NK-92 (cell line): ENCODE results near the gene SAMMSON.

ENCODE experiments used
- DNase-seq: peaks from one replicate; lab custom pipeline; 2025; ENCODE audit not compliant: unreplicated experiment; lab: John Stamatoyannopoulos, UW

The SAMMSON gene

GRCh38 chr3:70010346-70010745, 10.8 kb downstream of the SAMMSON start:
- DNase-seq, result no peak

- DNase-seq, result no peak
These were observed 12.0 kb downstream of the SAMMSON start for GRCh38 chr3:70011582-70011981.

GRCh38 chr3:70020906-70021660, 21.6 kb downstream of the SAMMSON start:
- DNase-seq, result no peak

GRCh38 chr3:70028361-70028760, 28.8 kb downstream of the SAMMSON start:
- no peak for DNase-seq

GRCh38 chr3:70038693-70039092, 39.2 kb downstream of the SAMMSON start:
- DNase-seq, result no peak

GRCh38 chr3:70040386-70040785, 40.9 kb downstream of the SAMMSON start:
- DNase-seq, result no peak

GRCh38 chr3:70042641-70043040, 43.1 kb downstream of the SAMMSON start:
- DNase-seq, result no peak

GRCh38 chr3:70049761-70050160, 50.2 kb downstream of the SAMMSON start:
- DNase-seq, result no peak

- no peak for DNase-seq
These were observed 53.8 kb downstream of the SAMMSON start for GRCh38 chr3:70053293-70053692.

- DNase-seq, result no peak
These were observed 56.5 kb downstream of the SAMMSON start for GRCh38 chr3:70056081-70056480.

GRCh38 chr3:70057426-70057825, 57.9 kb downstream of the SAMMSON start:
- DNase-seq, result no peak

- DNase-seq, result no peak
These were observed 61.6 kb downstream of the SAMMSON start for GRCh38 chr3:70061096-70061495.

GRCh38 chr3:70064194-70064779, 64.8 kb downstream of the SAMMSON start:
- no peak for DNase-seq

GRCh38 chr3:70065696-70066253, 66.2 kb downstream of the SAMMSON start:
- no peak for DNase-seq

- DNase-seq, result no peak
These were observed 68.5 kb downstream of the SAMMSON start for GRCh38 chr3:70067860-70068521.

GRCh38 chr3:70069557-70069956, 70.0 kb downstream of the SAMMSON start:
- DNase-seq, result no peak

- no peak for DNase-seq
These were observed 71.6 kb downstream of the SAMMSON start for GRCh38 chr3:70071138-70071537.

GRCh38 chr3:70072180-70072579, 72.6 kb downstream of the SAMMSON start:
- no peak for DNase-seq

- DNase-seq, result no peak
These were observed 73.2 kb downstream of the SAMMSON start for GRCh38 chr3:70072754-70073153.

- DNase-seq, result no peak
These were observed 75.6 kb downstream of the SAMMSON start for GRCh38 chr3:70075101-70075500.

- DNase-seq, result no peak
These were observed 76.9 kb downstream of the SAMMSON start for GRCh38 chr3:70076396-70076795.

- DNase-seq, result no peak
These were observed 79.2 kb downstream of the SAMMSON start for GRCh38 chr3:70078778-70079177.
